Activated CD8-positive, alpha-beta memory T cell treated with anti-CD3 and anti-CD28 coated beads, Interleukin-2, amount 50 U/mL, for 24 hours (primary cell): Measurements from ENCODE around the gene C3orf20.

Experiments
- DNase-seq: peaks from one replicate; pipeline ENCODE4 v3.0.0-alpha.2; 2020; ENCODE audit errors: extremely low read depth

Gene C3orf20

GRCh38 chr3:14758297-14758696, 83.4 kb downstream of the C3orf20 start:
- no peak for DNase-seq

- no peak for DNase-seq
Observed at GRCh38 chr3:14758959-14759358, 84.0 kb downstream of the C3orf20 start.

- DNase-seq: no peak
Observed at GRCh38 chr3:14760185-14760584, 85.2 kb downstream of the C3orf20 start.

GRCh38 chr3:14761121-14761672, 86.3 kb downstream of the C3orf20 start:
- no peak for DNase-seq

- DNase-seq: no peak
Observed at GRCh38 chr3:14761866-14762265, 86.9 kb downstream of the C3orf20 start.

- no peak for DNase-seq
Observed at GRCh38 chr3:14762701-14763100, 87.8 kb downstream of the C3orf20 start.

- DNase-seq: no peak
Observed at GRCh38 chr3:14764331-14765059, 89.6 kb downstream of the C3orf20 start.

- no peak for DNase-seq
Observed at GRCh38 chr3:14765060-14765400, 90.1 kb downstream of the C3orf20 start.

- no peak for DNase-seq
Observed at GRCh38 chr3:14765576-14766427, 90.9 kb downstream of the C3orf20 start.

- DNase-seq: no peak
Observed at GRCh38 chr3:14766428-14767244, 91.7 kb downstream of the C3orf20 start.

GRCh38 chr3:14767245-14768051, 92.5 kb downstream of the C3orf20 start:
- no peak for DNase-seq

- DNase-seq: no peak
Observed at GRCh38 chr3:14768182-14768790, 93.3 kb downstream of the C3orf20 start.

GRCh38 chr3:14768881-14769280, 93.9 kb downstream of the C3orf20 start:
- no peak for DNase-seq

- no peak for DNase-seq
Observed at GRCh38 chr3:14769544-14770325, 94.8 kb downstream of the C3orf20 start.

GRCh38 chr3:14770591-14770990, 95.7 kb downstream of the C3orf20 start:
- DNase-seq: no peak

- no peak for DNase-seq
Observed at GRCh38 chr3:14771593-14772497, 96.9 kb downstream of the C3orf20 start.

GRCh38 chr3:14772533-14773138, 97.7 kb downstream of the C3orf20 start:
- DNase-seq: no peak

GRCh38 chr3:14773281-14773680, 98.3 kb downstream of the C3orf20 start:
- DNase-seq: no peak
